22Rv1 (cell line): ENCODE results near the gene ZNF22.

Source experiments
- ZFX ChIP-seq: fragments of 450-650 bp; IDR thresholded peaks from 2 replicates; pipeline ENCODE4 v1.6.1; 2017; ENCODE audit warnings: antibody characterized with exemption, borderline replicate concordance
- TF ChIP-seq, protein P1 (sequence below): fragments of 450-650 bp; IDR thresholded peaks from 2 replicates; pipeline ENCODE4 v1.5.1; 2017; ENCODE audit warnings: mild to moderate bottlenecking

DNA sequence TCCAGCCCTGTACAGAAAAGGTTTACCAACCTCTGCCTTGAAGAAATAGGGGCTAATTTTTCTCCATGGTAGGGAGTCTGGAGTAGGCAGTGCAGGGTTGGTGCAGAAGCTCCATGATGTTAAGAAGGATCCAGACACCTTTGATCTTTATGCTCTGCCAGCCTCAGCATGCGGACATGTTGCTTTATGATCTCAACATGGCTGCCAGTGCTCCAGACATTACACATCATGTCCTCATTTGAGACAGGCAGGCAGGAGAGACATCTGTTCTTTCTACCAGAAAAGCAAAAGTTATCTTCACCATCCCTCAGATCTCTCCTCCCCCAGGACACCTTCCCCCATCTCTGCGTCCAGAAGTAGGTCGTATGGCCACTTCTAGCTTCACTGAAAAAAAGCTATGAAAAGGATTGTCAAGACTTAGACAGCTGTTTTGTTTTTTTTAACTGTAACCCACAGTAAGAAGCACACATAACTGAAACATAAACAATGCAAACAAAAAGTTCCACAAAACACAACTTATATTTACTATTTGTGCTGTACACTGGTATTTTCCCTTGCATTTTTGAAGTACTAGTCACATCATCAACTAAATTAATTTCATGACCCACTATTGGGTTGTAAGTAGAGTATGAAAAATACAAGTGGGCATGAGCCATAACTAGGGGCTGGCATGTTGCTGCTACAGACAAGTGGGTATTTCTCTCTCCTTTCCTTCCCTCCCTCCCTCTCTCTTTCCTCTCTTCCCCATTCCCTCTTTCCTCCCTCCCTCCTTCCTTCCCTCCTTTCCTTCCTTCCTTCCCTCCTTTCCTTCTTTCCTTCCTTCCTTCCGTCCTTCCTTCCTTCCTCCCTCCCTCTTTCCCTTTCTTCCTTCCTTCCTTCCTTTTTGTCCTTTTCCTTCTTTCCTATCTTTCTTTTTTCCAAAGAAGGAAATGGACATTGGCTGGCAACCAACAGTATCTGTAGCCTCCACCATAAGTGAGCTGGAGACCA lies 43.7 kb upstream of the ZNF22 start:
- TF ChIP-seq, protein P1, sequence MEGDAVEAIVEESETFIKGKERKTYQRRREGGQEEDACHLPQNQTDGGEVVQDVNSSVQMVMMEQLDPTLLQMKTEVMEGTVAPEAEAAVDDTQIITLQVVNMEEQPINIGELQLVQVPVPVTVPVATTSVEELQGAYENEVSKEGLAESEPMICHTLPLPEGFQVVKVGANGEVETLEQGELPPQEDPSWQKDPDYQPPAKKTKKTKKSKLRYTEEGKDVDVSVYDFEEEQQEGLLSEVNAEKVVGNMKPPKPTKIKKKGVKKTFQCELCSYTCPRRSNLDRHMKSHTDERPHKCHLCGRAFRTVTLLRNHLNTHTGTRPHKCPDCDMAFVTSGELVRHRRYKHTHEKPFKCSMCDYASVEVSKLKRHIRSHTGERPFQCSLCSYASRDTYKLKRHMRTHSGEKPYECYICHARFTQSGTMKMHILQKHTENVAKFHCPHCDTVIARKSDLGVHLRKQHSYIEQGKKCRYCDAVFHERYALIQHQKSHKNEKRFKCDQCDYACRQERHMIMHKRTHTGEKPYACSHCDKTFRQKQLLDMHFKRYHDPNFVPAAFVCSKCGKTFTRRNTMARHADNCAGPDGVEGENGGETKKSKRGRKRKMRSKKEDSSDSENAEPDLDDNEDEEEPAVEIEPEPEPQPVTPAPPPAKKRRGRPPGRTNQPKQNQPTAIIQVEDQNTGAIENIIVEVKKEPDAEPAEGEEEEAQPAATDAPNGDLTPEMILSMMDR: no peak
- TF ChIP-seq ZFX: no peak
